Measurements from ENCODE around the gene SGCE. TPM values are rescaled to one million over a fixed set of nuclear protein-coding genes. Genes with fewer than 3 reads are reported as not detected.

Gene SGCE
- total RNA-seq, 1 experiment from 2014 or later = 166 TPM

GRCh38 chr7:94623820-94624219 is 32.1 kb downstream of the SGCE start:
- DNase-seq (ENCODE audit: low read depth) = no peak

GRCh38 chr7:94621120-94621519 is 34.8 kb downstream of the SGCE start:
- DNase-seq (ENCODE audit: low read depth) = no peak

GRCh38 chr7:94620703-94621118 is 35.2 kb downstream of the SGCE start:
- peak; percentile 98 for DNase-seq (ENCODE audit: low read depth)

- no peak for DNase-seq (ENCODE audit: low read depth)
These were observed 37.8 kb downstream of the SGCE start for GRCh38 chr7:94618126-94618525.

GRCh38 chr7:94616855-94617254 is 39.1 kb downstream of the SGCE start:
- no peak for DNase-seq (ENCODE audit: low read depth)

GRCh38 chr7:94615666-94616065 is 40.3 kb downstream of the SGCE start:
- DNase-seq (ENCODE audit: low read depth) = no peak

- DNase-seq (ENCODE audit: low read depth) = no peak
These were observed 43.3 kb downstream of the SGCE start for GRCh38 chr7:94612661-94613060.

GRCh38 chr7:94612253-94612652 is 43.7 kb downstream of the SGCE start:
- no peak for DNase-seq (ENCODE audit: low read depth)

- no peak for DNase-seq (ENCODE audit: low read depth)
These were observed 46.4 kb downstream of the SGCE start for GRCh38 chr7:94609561-94609960.

GRCh38 chr7:94605031-94605430 is 50.9 kb downstream of the SGCE start:
- no peak for DNase-seq (ENCODE audit: low read depth)

- no peak for DNase-seq (ENCODE audit: low read depth)
These were observed 53.8 kb downstream of the SGCE start for GRCh38 chr7:94602181-94602580.

GRCh38 chr7:94600267-94600666 is 55.7 kb downstream of the SGCE start:
- DNase-seq (ENCODE audit: low read depth) = no peak

GRCh38 chr7:94595717-94596116 is 60.2 kb downstream of the SGCE start:
- DNase-seq (ENCODE audit: low read depth) = no peak

GRCh38 chr7:94594882-94595281 is 61.1 kb downstream of the SGCE start:
- no peak for DNase-seq (ENCODE audit: low read depth)

GRCh38 chr7:94591176-94591575 is 64.8 kb downstream of the SGCE start:
- no peak for DNase-seq (ENCODE audit: low read depth)

GRCh38 chr7:94590526-94591162 is 65.3 kb downstream of the SGCE start:
- no peak for DNase-seq (ENCODE audit: low read depth)

- DNase-seq (ENCODE audit: low read depth) = peak; percentile 6
These were observed 67.9 kb downstream of the SGCE start for GRCh38 chr7:94588075-94588474.

GRCh38 chr7:94584113-94584512 is 71.8 kb downstream of the SGCE start:
- DNase-seq (ENCODE audit: low read depth) = peak; percentile 11

GRCh38 chr7:94580601-94581000 is 75.3 kb downstream of the SGCE start:
- peak; percentile 64 for DNase-seq (ENCODE audit: low read depth)

GRCh38 chr7:94579470-94579869 is 76.5 kb downstream of the SGCE start:
- no peak for DNase-seq (ENCODE audit: low read depth)

GRCh38 chr7:94578614-94579013 is 77.3 kb downstream of the SGCE start:
- DNase-seq (ENCODE audit: low read depth) = peak; percentile 37

- DNase-seq (ENCODE audit: low read depth) = no peak
These were observed 78.6 kb downstream of the SGCE start for GRCh38 chr7:94577357-94577756.

- peak; percentile 22 for DNase-seq (ENCODE audit: low read depth)
These were observed 79.6 kb downstream of the SGCE start for GRCh38 chr7:94576316-94576715.

- DNase-seq (ENCODE audit: low read depth) = no peak
These were observed 80.3 kb downstream of the SGCE start for GRCh38 chr7:94575646-94576045.
